Putamen (tissue), 1 donor: ENCODE measurements around the gene MAP2K7.
"Not testable (repeated sequence)": the region's sequence is repeated elsewhere in the genome, so short reads cannot be mapped to it uniquely, and the experiment has no call there.

ENCODE experiments used
- DNase-seq: peaks from one replicate; pipeline ENCODE4 v3.0.0-alpha.2; 2016; ENCODE audit warnings: low spot score

Gene MAP2K7

DNA sequence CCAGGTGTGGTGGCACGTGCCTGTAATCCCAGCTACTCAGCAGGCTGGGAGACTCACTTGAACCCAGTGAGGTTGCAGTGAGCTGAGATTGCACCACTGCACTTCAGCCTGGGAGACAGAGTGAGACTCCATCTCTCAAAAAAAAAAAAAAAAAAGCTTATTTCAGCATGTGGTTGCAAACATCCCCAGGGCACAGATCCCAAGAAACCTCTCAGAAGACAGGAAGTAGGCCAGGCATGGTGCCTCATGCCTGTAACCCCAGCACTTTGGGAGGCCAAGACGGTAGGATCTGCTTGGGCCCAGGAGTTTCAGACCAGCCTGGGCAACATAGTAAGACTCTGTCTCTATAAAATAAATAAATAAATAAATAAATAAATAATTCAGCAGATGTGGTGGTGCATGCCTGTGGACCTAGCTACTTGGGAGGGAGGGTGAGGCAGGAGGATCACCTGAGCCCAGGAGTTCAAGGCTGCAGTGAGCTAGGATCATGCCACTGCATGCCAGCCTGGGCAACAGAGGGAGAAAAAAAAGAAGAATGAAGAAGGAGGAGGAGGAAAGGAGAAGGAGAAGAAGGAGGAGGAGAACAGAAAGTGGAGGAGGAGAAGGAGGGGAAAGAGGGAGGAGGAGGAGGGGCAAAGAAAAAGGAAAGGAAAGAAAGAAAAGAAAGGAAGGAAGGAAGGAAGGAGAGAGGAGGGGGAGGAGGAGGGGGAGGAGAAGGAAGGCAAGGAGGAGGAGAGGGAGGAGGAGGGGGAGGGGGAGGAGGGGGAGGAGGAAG is 19.7 kb upstream of the MAP2K7 start:
- DNase-seq, result no peak

DNA sequence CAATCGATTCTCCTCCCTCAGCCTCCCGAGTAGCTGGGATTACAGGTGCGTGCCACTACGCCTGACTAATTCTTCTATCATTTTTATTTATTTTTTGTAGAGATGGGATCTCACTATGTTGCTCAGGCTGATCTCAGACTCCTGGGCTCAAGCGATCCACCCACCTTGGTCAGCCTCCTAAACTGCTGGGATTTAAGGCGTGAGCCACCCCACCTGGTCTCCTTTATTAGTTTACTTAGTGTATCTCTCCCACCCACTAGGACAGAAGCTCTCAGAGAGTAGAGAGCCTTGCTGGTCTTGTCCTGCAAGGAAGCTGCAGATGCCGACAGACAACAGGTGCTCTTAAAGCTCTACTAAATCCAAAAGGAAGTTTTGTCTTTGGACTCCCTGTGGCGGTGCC is 17.9 kb upstream of the MAP2K7 start:
- no peak for DNase-seq

DNA sequence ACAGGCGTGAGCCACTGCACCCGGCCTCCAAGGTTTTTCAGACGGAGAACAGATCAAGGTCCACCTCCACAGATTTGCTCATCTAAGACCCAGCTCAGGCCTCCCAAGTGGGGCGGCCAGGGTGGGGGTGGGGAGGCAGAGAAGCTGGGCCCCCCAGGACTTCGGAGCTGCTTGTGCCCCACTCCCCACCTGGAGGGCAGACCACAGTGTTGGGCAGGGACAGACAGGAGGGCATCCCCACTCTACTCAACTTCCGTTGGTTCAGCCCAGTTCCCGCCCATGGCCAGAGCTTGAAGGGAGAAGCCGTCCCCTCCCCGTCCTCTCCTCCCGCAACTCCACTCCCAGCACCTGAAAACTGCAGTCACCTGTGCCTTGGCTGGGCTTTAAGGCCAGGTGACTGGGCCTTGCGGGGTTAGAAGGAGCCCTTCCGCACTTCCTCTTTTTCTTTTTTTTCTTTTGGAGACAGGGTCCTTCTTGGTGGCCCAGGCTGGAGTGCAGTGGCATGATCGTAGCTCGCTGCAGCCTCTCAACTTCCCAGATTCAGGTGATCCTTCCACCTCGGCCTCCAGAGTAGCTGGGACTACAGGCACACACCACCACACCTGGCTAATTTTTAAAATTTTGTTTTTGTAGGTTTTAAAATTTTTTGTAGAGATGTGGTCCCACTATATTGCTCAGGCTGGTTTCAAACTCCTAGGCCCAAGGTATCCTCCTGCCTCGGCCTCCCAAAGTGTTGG is 16.1 kb upstream of the MAP2K7 start:
- DNase-seq, result no peak

DNA sequence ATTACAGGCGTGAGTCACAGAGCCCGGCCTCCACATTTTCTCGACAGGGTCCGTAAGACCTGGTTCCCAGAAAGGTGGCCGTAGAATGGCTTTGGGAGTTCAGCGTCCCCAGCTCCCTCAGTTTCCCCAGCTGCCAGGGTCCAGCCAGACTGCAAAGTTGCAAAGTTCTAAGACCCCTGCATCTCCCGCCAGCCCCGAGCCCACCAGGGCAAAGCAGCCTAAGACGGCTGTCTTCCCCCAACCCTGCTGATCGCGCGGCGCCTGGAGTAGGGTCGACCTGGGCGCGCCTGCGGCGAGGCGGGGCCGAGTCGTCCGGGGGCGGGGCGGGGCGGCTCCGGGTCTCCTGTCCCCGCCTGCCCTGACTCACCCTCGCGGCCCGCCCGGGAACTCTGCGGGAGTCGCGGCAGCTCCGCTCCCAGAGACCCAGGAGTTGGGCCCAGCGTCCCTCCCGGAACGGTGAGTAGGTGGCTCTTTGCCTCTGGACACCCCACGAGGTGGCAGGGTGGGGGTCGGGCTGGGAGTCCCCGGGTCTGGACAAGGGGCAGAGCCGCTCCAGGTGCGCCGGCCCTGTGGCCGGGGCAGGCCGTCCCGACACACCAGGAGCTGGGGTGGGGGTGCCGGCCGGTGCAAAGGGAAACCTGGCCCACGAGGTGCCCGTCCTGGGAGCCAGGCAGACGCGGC is 15.4 kb upstream of the MAP2K7 start, which contains the start of gene LRRC8E:
Gene LRRC8E (plus strand): TSS at position 366 of the 681 bp plus-strand sequence. CDS start 7,094 bp downstream, outside the sequence.
- DNase-seq, result no peak

DNA sequence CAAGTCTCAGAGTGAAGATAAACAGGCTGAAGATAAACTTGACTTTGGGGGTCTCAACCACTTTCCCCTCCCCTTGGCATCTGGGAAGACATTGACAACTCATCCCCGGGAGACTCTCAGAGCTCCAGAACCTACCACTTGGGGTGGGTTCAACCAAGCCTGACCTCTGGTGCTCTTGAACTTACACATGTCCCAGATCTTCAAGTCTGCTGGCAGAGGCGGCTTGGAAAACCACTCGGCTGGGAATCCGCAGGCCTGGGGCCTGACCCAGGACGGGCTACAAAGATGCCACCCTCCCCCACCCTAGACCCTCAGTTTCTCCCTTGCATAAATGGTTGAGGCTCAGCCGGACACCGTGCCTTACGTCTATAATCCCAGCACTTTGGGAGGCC is 14.9 kb upstream of the MAP2K7 start:
- DNase-seq, result no peak

DNA sequence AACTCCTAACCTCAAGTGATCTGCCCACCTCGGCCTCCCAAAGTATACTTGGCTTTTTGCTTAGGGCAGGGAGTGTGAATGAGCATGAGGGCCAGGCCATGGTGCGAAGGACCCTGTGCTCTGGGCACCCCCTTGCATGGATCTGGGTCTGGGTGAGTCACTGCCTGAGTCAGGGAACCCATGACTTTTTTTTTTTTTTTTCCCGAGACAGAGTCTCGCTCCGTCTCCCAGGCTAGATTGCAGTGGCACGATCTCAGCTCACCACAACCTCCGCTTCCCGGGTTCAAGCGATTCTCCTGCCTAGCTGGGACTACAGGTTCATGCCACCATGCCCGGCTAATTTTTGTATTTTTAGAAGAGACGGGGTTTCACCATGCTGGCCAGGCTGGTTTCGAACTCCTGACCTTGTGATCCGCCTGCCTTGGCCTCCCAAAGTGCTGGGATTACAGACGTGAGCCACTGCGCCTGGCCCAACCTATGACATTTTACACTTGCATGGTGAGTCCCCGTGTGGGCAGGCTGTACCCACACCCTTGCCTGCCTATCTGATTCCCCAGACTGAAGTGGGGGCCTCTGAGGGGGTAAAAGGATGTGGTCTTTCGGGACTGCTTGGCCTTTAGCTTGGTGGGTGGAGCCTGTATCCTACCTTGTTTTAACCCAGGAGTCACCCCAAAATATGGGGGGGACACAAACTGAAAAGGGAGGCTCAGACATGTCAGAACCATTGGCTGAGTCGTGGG is 10.1 kb upstream of the MAP2K7 start:
- DNase-seq, result not testable (repeated sequence)

DNA sequence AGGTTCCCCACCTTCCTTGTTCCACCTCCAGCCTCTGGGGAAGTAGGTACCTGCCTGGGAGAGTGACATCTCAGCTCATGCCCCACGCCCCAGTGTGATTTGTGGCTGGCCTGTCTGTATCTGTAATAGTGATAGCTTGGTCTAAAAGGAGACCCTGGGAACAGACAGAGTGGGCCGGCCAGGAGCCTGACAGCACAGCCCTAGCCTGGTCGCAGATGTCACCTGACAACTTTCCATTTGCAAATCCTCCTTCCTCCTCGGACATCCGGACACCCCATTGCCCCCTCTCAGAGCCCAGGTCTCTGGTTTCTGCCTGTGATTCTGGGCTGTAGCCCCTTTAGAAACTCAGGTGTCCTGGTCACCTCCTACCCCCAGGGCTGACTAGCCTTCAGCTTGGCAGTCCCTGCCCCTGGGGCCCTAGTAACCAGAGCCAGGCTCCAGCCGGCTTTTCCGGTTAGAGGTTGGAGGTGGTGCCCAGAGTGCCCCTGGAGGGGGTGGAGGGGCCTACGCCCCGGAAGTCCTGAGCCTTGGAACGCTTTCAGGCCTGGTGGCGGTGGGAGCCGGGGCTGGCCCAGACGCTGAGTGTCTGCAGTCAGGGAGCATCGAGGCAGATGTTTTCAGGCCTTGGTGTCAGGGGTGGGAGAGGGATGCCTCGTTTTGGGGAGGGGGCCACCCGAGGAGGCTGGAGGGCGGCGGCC is 8.9 kb upstream of the MAP2K7 start:
- DNase-seq, result no peak

DNA sequence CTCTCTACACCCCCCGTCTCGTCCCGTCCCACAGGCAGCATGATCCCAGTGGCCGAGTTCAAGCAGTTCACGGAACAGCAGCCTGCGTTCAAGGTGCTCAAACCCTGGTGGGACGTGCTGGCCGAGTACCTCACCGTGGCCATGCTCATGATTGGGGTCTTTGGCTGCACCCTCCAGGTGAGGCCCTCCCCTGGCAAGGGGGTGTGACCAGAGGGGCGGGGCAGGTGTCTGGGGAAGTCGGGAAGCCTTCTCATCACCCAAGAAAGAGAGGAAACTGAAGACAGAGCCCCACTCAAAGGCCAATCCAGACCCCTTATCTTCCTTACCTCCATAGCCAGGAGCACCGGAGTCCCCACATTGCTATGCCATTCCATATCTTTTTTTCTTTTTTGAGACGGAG is 8.1 kb upstream of the MAP2K7 start:
- no peak for DNase-seq

DNA sequence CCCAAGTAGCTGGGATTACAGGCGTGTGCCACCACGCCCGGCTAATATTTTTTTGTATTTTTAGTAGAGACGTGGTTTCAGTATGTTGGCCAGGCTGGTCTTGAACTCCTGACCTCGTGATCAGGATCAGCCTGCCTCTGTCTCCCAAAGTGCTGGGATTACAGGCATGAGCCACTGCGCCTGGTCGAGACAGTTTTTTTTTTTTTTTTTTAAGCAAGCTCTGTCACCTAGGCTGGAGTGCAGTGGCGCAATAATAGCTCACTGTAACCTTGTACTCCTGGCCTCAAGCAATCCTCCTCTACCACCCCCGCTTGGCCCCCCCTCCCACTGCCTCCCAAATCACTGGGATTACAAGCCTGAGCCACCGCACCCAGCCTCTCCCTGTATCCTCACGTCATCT is 6.4 kb upstream of the MAP2K7 start:
- no peak for DNase-seq

DNA sequence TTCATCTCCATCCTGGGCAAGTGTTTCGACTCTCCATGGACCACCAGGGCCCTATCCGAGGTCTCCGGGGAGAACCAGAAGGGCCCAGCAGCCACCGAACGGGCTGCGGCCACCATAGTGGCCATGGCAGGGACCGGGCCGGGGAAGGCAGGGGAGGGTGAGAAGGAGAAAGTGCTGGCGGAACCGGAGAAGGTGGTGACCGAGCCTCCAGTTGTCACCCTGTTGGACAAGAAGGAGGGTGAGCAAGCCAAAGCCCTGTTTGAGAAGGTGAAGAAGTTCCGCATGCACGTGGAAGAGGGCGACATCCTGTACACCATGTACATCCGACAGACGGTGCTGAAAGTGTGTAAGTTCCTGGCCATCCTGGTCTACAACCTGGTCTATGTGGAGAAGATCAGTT is 4.7 kb upstream of the MAP2K7 start:
- DNase-seq, result no peak

DNA sequence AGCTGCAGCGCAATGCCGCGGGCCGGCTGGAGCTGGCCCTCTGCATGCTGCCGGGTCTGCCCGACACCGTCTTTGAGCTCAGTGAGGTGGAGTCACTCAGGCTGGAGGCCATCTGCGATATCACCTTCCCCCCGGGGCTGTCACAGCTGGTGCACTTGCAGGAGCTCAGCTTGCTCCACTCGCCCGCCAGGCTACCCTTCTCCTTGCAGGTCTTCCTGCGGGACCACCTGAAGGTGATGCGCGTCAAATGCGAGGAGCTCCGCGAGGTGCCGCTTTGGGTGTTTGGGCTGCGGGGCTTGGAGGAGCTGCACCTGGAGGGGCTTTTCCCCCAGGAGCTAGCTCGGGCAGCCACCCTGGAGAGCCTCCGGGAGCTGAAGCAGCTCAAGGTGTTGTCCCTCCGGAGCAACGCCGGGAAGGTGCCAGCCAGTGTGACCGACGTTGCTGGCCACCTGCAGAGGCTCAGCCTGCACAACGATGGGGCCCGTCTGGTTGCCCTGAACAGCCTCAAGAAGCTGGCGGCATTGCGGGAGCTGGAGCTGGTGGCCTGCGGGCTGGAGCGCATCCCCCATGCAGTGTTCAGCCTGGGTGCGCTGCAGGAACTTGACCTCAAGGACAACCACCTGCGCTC is 3.8 kb upstream of the MAP2K7 start:
- no peak for DNase-seq

DNA sequence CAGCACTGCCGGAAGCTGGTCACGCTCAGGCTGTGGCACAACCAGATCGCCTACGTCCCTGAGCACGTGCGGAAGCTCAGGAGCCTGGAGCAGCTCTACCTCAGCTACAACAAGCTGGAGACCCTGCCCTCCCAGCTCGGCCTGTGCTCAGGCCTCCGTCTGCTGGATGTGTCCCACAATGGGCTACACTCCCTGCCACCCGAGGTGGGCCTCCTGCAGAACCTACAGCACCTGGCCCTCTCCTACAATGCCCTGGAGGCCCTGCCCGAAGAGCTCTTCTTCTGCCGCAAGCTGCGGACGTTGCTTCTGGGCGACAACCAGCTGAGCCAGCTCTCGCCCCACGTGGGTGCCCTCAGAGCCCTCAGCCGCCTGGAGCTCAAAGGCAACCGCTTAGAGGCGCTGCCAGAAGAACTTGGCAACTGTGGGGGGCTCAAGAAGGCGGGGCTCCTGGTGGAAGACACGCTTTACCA is 3.2 kb upstream of the MAP2K7 start:
- DNase-seq, result no peak

DNA sequence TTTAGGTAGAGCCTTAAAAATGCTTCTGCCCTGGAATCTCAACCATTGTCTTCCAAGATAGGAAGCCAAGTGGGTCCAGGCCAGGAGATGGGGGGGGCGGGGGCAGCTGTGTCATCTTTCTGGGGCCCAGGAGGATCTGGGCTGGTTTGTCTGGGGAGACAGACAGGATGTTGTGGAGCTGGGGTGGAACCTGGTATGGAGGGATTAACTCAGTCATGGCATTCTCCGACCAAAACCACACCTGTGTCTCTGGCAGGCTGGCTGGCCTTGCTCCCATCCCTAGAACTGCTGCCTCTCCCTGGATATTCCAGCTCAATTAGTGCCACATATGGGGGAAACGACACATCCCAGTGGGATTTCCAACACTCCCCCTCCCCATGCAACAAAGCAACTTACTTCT is 2.7 kb upstream of the MAP2K7 start:
- no peak for DNase-seq

DNA sequence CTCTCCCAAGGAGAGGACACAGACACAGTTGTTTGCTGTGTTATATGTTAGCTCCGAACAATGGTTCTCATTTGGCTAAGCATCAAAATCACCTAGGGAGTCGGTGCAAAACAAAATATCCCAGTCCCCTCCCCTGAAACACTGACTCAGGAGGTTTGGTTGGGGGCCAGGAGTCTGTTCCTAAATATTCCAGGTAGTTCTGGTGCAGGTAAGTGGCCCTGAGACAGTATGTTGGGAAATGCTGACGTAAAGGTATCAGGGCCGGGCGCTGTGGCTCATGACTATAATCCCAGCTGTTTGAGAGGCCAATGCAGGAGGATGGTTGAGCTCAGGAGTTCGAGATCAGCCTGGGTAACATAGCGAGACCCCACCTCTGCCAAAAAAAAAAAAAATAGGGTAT is 2.3 kb upstream of the MAP2K7 start:
- DNase-seq, result no peak

DNA sequence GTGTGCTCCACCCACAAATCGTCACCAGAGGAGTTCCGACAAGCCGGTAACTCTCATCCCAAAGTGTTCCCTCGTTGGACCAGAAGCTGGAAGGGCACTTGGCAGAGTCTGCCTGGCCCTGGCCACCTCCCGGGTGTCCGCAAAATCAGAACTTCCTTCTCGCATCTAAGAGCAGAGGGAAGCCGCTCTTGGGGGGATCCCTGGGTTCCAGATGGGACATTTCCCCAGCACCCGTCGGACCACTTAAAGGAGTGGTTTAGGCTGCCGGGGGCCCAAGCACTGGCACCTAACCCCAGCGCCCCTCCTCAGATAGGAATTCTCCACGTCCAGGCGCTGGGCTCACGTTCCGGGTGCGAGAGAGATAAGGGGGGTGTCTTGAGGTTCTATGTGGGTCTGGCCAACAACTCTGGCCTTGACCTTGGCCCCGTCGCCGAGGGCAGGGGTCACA is 857 bp upstream of the MAP2K7 start:
- no peak for DNase-seq

DNA sequence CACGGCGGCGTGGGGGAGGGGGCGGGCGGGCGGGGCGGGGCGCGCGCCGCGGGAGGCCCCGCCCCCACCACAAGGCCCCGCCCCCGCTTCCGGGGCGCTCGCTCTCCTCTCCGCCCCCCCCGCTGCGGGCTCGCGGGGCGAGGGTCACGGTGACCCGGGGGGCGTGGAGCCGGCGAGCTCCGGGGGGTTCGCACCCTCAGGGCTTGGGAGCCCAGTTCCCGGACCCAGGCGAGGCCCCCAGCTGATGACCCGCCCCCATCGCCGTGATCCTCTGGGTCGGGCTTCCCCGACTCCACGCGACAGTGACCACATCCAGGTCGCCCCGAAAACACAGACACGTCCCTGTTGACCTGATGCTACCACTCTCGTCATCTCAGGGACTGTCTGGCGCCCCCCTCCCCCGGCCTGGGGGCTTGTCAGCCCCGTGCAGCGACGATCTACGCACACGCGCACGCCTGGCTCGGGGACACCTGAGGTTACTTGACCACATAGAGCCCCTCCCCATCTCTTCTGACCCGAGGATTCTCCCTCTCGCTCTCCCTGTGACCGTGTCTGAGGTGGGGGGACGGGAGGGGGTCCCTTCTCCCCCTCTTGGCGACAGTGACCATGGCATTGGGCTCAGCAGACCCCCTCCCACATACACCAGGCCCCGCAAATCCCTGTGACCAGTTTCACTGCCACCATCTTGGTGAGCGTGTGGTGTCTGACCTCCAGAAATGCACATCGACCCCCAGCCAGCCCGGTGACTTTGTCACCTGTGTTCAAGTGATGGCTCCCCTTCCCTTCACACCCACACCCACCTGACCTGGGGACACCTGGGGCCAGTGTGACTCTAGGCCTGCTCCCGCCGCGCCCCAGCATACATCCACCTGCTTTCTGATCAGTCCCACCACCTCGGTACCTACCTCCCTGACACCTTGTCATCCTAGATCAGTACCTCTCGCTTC is 670 bp downstream of the MAP2K7 start:
- DNase-seq, result no peak

DNA sequence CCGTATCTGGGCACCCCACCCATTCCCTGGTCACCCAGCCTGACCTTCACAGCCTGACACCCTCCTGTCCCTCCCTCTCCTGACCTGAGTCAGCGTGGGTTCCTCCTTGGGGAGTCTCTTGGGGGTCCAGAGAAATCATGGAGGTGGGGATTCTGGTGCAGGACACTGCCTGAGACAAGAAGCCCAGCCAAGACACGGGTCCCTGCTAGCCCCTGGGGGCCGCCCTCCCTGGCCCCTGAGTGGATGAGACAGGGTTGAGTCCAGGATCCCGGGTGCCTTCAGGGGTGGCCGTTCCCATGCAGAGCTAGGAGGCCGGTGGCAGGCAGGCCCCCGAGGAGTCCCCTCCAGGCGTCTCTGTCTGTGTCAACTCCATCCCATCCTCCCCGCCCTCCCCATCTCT is 1.6 kb downstream of the MAP2K7 start:
- DNase-seq, result no peak

DNA sequence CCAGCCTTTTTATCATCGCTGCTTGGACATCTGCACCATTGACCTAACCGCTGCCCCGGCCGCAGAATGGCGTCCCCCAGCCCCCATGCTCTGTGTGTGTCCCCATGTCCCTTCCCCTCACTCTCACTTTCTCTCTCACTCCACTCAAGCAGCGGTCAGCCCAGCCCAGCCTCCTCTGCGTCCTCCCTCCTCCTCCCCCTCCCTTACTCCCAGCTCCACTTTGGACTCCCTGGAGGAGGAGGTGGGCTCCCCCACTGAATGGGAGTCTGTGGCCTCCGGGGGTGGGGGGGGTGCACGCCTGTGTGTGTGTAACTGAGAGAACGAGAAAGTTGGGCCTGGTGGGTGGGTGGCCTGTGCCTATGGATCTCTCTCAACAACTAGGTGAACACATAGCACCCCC is 2.2 kb downstream of the MAP2K7 start:
- no peak for DNase-seq

DNA sequence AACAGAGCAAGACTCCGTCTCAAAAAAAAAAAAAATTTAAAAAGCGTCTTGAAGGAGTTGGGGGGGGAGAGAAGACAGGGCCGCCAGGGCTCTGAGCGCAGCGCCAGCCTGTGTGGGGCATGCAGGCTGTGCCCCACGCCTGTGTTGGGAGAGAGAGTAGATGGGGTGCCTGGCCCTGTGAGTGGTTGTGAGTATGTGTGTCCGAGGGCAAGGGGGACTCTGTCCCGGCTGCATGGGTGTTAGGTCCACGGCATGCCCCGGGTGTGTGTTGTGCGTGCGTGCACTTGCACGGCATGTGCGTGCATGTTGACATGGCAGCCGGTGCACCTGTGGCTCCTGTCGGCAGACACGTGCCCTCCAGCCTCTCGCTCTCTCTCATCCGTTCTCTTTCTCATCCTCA is 3.4 kb downstream of the MAP2K7 start:
- DNase-seq, result no peak

DNA sequence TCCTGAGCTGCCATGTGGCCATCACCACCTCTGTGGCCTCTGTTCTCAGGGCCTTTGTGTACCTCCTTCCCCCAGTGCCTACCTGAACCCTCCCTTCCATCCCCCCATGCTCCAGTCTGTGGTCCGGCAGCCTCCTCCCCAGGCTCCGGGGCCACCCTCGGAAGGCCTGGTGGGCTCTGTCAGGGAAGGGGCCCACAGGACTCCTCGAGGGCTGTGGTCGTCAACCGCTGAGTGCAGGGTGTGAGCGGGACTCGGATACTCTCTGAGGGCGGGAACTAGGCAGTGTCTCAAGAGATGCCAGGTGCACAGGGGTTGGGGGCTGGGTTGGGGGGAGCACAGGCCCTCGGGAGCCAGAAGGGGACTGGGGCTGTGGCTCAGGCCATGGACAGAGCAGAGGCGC is 3.9 kb downstream of the MAP2K7 start:
- DNase-seq, result no peak
